Activated CD8-positive, alpha-beta memory T cell treated with anti-CD3 and anti-CD28 coated beads, Interleukin-2, amount 50 U/mL, for 48 hours (primary cell): ENCODE measurements around the gene RLN3.
"Not testable (repeated sequence)": the region's sequence is repeated elsewhere in the genome, so short reads cannot be mapped to it uniquely, and the experiment has no call there.

Source experiments
- DNase-seq: peaks from one replicate; pipeline ENCODE4 v3.0.0-alpha.2; 2020

RLN3 gene

DNA sequence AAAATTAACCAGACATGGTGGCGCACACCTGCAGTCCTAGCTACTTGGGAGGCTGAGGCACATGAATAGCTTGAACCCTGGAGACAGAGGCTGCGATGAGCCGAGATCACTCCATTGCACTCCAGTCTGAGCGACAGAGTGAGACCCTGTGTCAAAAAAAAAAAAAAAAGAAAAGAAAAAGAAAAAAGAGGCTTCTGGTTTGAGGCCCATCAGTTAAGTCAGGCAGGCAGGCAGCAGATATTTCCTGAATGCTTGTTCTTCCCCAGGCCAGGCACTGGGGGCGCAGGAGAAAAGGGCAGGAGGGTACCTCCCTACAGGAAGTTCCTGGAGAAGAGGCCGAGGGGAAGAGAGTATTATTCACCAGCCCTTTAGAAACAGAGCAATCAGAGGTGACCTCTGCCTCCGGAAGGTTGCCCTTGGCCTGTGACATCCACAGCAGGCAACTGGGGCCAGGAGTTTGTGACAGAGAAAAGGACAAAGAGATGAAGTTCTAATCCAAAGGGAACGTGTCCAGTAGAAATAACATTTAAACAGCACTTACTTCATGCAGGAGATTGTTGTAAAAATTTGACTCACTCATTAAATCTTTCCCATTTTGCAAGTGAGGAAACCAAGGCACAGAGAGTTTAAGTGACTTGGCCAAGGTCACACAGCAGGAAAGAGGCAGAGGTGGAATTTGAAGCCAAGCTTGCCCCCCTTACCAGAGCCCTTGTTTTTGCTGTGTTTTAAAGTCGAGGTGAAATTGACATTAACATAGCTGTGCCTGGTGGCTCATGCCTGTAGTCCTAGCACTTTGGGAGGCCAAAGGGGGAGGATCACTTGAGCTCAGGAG is 4.3 kb upstream of the RLN3 start:
- no peak for DNase-seq

DNA sequence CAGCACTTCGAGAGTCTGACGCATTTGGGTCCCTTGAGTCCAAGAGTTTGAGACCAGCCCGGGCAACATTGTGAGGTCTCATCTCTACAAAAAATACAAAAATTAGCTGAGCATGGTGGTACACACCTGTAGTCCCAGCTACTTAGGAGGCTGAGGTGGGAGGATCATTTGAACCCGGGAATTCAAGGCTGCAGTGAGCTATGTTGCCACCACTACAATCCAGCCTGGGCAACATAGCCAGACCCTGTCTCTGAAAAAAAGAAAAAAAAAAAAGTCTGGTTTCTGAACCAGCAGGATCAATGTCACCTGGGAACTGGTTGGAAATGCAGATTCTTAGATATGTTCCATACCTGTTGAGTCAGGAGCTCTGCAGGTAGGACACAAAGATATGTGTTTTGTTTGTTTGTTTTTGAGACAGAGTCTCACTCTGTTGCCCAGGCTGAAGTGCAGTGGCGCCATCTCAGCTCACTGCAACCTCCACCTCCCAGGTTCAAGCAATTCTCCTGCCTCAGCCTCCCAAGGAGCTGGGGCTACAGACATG is 1.2 kb upstream of the RLN3 start:
- not testable (repeated sequence) for DNase-seq

GRCh38 chr19:14028901-14029300 is 953 bp downstream of the RLN3 start:
- DNase-seq, result no peak

DNA sequence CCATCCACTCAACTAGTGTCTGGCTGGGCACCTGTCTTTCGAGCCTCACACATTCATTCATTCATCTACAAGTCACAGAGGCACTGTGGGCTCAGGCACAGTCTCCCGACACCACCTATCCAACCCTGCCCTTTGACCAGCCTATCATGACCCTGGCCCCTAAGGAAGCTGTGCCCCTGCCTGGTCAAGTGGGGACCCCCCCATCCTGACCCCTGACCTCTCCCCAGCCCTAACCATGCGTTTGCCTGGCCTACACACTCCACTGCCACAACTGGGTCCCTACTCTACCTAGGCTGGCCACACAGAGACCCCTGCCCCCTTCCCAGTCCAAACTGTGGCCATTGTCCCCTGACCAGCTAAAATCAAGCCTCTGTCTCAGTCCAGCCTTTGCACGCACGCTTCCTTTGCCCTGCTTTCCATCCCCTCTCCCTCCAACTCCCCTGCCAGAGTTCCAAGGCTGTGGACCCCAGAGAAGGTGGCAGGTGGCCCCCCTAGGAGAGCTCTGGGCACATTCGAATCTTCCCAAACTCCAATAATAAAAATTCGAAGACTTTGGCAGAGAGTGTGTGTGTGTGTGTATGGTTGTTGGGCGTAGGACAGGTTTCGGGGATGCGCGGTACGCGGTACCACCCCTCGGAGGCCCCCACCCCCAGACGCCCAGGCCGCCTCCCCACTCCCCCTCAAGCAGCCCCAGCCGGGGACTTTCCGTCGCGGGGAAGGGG is 3.2 kb downstream of the RLN3 start:
- DNase-seq, result no peak

GRCh38 chr19:14031719-14032480 is 4.0 kb downstream of the RLN3 start, which contains the start of gene IL27RA:
Gene IL27RA (plus strand): TSS chr19:14031762. CDS start chr19:14031873, 111 bp downstream.
- peak; percentile 86 for DNase-seq

- DNase-seq, result no peak
Measured at GRCh38 chr19:14033946-14034345, 6.0 kb downstream of the RLN3 start.

GRCh38 chr19:14035159-14035558 is 7.2 kb downstream of the RLN3 start:
- not testable (repeated sequence) for DNase-seq

GRCh38 chr19:14035706-14036105 is 7.8 kb downstream of the RLN3 start:
- DNase-seq, result no peak

- no peak for DNase-seq
Measured at GRCh38 chr19:14039181-14039580, 11.2 kb downstream of the RLN3 start.

GRCh38 chr19:14042659-14043608 is 15.0 kb downstream of the RLN3 start:
- not testable (repeated sequence) for DNase-seq

DNA sequence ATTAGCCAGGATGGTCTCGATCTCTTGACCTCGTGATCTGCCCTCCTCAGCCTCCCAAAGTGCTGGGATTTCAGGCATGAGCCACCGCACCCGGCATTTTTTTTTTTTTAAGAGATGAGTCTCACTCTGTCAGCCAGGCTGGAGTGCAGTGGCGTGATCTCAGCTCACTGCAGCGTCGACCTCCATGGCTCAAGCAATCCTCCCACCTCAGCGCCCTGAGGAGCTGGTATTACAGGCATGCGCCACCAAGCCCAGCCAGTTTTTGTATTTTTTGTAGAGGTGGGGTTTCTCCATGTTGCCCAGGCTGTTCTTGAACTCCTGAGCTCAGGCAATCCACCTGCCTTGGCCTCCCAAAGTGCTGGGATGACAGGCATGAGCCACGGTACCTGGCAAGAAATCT is 19.9 kb downstream of the RLN3 start:
- not testable (repeated sequence) for DNase-seq

DNA sequence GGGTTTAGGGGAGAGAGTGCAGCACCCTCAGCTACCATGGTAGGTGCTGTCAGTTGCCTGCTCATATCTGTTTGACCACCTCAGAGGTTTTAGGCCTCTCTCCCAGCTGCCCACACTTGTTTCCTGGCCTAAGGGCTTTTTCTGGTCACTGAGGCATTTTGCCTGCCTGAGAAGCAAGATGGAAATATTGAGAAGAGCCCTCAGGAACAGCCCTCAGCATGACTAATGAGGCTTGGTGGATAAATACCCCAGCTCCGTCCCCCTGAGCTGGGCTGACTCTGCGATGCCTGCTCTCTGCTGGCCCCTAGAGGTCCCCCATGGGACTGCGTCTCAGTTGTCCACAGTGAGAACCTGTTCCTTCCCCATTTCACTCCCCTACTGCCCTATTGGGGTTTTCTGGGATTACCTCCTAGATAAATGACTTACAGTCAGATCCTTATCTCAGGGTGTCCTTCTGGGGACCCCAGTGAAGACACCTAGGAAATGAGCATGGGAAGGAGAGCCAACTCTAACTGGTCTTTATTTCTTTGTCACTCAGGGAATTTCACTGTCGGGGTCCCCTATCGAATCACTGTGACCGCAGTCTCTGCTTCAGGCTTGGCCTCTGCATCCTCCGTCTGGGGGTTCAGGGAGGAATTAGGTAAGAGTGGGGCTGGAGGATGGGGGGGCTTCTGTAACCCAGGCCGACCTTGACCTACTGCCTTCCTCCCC is 20.6 kb downstream of the RLN3 start:
- DNase-seq, result peak; percentile 92

DNA sequence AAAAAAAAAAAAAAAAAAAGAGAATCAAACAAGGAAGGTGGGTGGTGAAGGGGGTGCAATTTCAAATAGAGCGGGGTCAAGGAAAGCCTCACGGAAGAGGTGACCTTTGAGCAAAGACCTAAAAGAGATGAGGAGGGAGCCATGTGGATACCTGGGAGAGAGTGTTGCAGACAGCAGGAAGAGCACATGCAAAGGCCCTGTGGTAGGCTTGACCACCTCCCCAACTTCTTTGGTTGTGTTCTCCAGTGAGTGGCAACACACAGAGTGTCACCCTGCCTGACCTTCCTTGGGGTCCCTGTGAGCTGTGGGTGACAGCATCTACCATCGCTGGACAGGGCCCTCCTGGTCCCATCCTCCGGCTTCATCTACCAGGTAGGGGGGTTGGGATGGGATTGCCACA is 22.6 kb downstream of the RLN3 start:
- DNase-seq, result no peak

- DNase-seq, result not testable (repeated sequence)
Measured at GRCh38 chr19:14050961-14051360, 23.0 kb downstream of the RLN3 start.

DNA sequence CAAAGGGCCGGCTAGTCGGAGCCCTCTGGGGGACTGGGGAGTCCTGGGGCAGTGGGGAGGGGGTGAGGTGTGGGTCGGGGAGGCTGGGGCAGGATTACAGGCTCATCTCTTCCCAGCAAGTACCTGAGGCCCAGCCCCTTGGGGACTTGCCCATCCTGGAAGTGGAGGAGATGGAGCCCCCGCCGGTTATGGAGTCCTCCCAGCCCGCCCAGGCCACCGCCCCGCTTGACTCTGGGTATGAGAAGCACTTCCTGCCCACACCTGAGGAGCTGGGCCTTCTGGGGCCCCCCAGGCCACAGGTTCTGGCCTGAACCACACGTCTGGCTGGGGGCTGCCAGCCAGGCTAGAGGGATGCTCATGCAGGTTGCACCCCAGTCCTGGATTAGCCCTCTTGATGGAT is 24.0 kb downstream of the RLN3 start:
- no peak for DNase-seq

- no peak for DNase-seq
Measured at GRCh38 chr19:14052470-14052869, 24.5 kb downstream of the RLN3 start.

- DNase-seq, result no peak
Measured at GRCh38 chr19:14053032-14053431, 25.1 kb downstream of the RLN3 start.

- DNase-seq, result no peak
Measured at GRCh38 chr19:14053500-14053899, 25.6 kb downstream of the RLN3 start.

DNA sequence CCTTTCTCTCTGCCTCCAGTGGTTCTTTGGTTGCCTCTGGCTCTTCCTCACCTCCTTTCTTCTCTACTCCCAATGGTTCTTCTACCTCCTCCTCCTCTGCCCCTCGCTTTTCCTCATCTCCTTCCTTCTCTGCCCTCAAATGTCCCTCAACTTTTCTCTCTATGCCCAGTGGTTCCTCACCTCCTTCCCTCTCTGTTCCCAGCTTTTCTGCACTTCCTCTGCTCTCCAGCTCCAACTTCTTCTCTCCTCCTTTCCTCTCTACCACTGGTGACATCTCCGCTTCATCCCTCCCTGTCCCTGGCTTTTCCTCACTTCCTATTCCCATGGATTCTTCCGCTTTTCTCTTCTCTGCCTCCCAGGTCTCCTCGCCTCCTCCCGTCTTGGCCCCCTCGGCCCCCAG is 26.2 kb downstream of the RLN3 start:
- no peak for DNase-seq

GRCh38 chr19:14054721-14055120 is 26.8 kb downstream of the RLN3 start:
- DNase-seq, result no peak

DNA sequence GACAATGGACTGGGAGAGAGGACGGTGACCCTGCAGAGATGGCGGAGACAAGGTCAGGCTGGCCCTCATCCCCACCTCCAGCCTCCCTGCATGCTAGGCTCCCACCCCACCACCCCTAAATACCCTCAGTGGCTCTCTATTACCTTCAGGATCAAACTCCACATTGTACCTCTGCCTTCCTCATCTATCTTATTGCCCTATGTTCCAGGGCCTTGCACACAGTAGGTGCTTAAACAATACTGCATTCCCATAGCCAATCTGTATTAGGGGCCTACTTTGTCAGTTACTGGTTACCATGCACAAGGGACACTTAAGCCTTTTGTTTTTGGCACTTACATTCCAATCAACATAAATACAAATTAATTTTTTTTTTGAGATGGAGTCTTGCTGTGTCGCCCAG is 27.4 kb downstream of the RLN3 start:
- no peak for DNase-seq
